ENCODE measurements around the gene ACACA. TPM values are rescaled to one million over a fixed set of nuclear protein-coding genes. Genes with fewer than 3 reads are reported as not detected.

The ACACA gene
- total and polyA plus RNA-seq, 9 of the 15 experiments (the other 6 are each of a cell fraction or from before 2014, with no cell fraction given): 35.9 to 135 (median 88.4) TPM

DNA sequence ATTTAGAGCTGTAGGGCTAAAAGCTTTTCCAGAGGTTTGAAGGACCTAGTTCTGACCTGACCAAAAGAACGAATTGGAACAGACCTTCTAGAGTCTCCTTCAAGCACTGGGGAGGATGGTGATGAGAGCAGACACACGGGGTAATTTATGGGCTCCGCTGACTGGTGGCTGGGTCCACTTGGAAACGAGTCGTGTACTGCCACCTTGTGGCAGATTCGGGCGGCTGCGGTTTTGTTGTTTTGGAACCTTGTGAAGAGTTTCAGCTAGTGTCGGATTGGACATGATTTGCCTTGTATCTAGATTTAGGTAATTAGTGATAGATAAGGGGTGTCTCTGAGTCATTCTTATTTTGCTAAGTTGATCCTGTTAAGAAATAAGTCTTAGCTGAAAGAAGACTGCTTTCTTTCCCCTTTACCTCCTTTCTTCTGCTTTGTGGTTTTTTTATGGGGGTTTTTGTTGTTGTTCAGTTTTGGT lies 359.0 kb downstream of the ACACA start (continued):
- TF ChIP-seq, protein P1, sequence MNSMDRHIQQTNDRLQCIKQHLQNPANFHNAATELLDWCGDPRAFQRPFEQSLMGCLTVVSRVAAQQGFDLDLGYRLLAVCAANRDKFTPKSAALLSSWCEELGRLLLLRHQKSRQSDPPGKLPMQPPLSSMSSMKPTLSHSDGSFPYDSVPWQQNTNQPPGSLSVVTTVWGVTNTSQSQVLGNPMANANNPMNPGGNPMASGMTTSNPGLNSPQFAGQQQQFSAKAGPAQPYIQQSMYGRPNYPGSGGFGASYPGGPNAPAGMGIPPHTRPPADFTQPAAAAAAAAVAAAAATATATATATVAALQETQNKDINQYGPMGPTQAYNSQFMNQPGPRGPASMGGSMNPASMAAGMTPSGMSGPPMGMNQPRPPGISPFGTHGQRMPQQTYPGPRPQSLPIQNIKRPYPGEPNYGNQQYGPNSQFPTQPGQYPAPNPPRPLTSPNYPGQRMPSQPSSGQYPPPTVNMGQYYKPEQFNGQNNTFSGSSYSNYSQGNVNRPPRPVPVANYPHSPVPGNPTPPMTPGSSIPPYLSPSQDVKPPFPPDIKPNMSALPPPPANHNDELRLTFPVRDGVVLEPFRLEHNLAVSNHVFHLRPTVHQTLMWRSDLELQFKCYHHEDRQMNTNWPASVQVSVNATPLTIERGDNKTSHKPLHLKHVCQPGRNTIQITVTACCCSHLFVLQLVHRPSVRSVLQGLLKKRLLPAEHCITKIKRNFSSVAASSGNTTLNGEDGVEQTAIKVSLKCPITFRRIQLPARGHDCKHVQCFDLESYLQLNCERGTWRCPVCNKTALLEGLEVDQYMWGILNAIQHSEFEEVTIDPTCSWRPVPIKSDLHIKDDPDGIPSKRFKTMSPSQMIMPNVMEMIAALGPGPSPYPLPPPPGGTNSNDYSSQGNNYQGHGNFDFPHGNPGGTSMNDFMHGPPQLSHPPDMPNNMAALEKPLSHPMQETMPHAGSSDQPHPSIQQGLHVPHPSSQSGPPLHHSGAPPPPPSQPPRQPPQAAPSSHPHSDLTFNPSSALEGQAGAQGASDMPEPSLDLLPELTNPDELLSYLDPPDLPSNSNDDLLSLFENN (IDR thresholded peaks at IDR 0.05; ENCODE audit: low read depth in 2 of 2, low read length in 2 of 2): no peak
- peak; percentile 94 for TF ChIP-seq MECOM (CRISPR knock-in tag; IDR thresholded peaks at IDR 0.05)
- TF ChIP-seq KDM5B (IDR thresholded peaks at IDR 0.05; ENCODE audit: insufficient replicate concordance, low read depth, low read length): no peak
- TF ChIP-seq, protein P2, sequence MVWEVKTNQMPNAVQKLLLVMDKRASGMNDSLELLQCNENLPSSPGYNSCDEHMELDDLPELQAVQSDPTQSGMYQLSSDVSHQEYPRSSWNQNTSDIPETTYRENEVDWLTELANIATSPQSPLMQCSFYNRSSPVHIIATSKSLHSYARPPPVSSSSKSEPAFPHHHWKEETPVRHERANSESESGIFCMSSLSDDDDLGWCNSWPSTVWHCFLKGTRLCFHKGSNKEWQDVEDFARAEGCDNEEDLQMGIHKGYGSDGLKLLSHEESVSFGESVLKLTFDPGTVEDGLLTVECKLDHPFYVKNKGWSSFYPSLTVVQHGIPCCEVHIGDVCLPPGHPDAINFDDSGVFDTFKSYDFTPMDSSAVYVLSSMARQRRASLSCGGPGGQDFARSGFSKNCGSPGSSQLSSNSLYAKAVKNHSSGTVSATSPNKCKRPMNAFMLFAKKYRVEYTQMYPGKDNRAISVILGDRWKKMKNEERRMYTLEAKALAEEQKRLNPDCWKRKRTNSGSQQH (CRISPR knock-in tag; IDR thresholded peaks at IDR 0.05): no peak
- TF ChIP-seq NCOR1 (IDR thresholded peaks at IDR 0.05): no peak
- TF ChIP-seq ATF7 (IDR thresholded peaks at IDR 0.05): 0 out of 2 replicates have a peak, but pooled peaks have one; percentile 28
- TF ChIP-seq, protein P3, sequence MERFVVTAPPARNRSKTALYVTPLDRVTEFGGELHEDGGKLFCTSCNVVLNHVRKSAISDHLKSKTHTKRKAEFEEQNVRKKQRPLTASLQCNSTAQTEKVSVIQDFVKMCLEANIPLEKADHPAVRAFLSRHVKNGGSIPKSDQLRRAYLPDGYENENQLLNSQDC (CRISPR knock-in tag; IDR thresholded peaks at IDR 0.05): no peak
- TF ChIP-seq CTBP1 (IDR thresholded peaks at IDR 0.05; ENCODE audit: borderline replicate concordance): peak; percentile 43; the same call in 1 of the 2 replicates
- no peak for TF ChIP-seq PRPF4 (IDR thresholded peaks at IDR 0.05; ENCODE audit: insufficient read depth, low read depth, low read length, poor library complexity, severe bottlenecking)
- peak; percentile 17; the same call in 1 of the 2 replicates for TF ChIP-seq ARID1B (IDR thresholded peaks at IDR 0.05)
- TF ChIP-seq, protein P4, sequence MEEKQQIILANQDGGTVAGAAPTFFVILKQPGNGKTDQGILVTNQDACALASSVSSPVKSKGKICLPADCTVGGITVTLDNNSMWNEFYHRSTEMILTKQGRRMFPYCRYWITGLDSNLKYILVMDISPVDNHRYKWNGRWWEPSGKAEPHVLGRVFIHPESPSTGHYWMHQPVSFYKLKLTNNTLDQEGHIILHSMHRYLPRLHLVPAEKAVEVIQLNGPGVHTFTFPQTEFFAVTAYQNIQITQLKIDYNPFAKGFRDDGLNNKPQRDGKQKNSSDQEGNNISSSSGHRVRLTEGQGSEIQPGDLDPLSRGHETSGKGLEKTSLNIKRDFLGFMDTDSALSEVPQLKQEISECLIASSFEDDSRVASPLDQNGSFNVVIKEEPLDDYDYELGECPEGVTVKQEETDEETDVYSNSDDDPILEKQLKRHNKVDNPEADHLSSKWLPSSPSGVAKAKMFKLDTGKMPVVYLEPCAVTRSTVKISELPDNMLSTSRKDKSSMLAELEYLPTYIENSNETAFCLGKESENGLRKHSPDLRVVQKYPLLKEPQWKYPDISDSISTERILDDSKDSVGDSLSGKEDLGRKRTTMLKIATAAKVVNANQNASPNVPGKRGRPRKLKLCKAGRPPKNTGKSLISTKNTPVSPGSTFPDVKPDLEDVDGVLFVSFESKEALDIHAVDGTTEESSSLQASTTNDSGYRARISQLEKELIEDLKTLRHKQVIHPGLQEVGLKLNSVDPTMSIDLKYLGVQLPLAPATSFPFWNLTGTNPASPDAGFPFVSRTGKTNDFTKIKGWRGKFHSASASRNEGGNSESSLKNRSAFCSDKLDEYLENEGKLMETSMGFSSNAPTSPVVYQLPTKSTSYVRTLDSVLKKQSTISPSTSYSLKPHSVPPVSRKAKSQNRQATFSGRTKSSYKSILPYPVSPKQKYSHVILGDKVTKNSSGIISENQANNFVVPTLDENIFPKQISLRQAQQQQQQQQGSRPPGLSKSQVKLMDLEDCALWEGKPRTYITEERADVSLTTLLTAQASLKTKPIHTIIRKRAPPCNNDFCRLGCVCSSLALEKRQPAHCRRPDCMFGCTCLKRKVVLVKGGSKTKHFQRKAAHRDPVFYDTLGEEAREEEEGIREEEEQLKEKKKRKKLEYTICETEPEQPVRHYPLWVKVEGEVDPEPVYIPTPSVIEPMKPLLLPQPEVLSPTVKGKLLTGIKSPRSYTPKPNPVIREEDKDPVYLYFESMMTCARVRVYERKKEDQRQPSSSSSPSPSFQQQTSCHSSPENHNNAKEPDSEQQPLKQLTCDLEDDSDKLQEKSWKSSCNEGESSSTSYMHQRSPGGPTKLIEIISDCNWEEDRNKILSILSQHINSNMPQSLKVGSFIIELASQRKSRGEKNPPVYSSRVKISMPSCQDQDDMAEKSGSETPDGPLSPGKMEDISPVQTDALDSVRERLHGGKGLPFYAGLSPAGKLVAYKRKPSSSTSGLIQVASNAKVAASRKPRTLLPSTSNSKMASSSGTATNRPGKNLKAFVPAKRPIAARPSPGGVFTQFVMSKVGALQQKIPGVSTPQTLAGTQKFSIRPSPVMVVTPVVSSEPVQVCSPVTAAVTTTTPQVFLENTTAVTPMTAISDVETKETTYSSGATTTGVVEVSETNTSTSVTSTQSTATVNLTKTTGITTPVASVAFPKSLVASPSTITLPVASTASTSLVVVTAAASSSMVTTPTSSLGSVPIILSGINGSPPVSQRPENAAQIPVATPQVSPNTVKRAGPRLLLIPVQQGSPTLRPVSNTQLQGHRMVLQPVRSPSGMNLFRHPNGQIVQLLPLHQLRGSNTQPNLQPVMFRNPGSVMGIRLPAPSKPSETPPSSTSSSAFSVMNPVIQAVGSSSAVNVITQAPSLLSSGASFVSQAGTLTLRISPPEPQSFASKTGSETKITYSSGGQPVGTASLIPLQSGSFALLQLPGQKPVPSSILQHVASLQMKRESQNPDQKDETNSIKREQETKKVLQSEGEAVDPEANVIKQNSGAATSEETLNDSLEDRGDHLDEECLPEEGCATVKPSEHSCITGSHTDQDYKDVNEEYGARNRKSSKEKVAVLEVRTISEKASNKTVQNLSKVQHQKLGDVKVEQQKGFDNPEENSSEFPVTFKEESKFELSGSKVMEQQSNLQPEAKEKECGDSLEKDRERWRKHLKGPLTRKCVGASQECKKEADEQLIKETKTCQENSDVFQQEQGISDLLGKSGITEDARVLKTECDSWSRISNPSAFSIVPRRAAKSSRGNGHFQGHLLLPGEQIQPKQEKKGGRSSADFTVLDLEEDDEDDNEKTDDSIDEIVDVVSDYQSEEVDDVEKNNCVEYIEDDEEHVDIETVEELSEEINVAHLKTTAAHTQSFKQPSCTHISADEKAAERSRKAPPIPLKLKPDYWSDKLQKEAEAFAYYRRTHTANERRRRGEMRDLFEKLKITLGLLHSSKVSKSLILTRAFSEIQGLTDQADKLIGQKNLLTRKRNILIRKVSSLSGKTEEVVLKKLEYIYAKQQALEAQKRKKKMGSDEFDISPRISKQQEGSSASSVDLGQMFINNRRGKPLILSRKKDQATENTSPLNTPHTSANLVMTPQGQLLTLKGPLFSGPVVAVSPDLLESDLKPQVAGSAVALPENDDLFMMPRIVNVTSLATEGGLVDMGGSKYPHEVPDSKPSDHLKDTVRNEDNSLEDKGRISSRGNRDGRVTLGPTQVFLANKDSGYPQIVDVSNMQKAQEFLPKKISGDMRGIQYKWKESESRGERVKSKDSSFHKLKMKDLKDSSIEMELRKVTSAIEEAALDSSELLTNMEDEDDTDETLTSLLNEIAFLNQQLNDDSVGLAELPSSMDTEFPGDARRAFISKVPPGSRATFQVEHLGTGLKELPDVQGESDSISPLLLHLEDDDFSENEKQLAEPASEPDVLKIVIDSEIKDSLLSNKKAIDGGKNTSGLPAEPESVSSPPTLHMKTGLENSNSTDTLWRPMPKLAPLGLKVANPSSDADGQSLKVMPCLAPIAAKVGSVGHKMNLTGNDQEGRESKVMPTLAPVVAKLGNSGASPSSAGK (IDR thresholded peaks at IDR 0.05): no peak

All from K562 (cell line).